Measurements from ENCODE around the gene RBM34. TPM values are rescaled to one million over a fixed set of nuclear protein-coding genes. Genes with fewer than 3 reads are reported as not detected.
"Not testable (repeated sequence)": the region's sequence is repeated elsewhere in the genome, so short reads cannot be mapped to it uniquely, and the experiment has no call there.

The RBM34 gene
- polyA plus RNA-seq, 3 donors = 20.5 to 25.7 (median 22.5) TPM

DNA sequence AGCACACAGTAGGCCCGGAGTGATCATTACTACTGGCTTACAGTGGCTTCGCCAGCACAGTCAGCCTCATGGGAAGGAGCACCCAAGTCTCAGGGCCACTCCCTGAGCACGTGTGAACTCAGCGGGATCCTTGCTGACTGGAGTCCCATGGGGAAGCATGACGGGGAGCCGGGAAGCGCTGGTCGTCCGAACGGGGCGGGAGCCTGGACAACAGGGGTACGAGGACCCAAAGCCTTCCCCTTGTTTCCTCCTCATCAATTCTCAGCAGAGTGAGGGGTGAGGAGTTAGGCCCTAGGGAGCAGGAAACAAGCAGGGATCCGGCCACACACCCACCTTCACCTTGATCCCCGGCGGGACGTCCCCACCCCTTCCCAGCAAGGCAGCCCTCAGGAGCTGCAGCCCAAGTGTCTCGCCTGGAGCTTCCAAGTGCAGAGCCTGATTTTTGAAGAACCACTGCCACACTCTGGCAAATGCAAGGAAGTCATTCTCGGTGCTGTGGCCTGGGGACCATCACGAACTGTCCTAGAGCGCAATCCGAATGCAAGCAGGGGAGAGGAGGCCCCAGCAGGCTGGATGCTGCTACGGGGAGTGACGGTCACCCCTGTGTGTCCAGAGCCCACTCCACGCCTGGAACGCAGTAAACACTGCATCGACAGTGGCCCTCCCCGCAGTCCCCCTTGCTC is 67.9 kb downstream of the RBM34 start:
- Mint-ChIP-seq H3K4me3 (no peak overlapping the region), H3K27ac (peak overlapping the region in 1 of 7 donors; percentile 68), H3K36me3 (no peaks in the 10 kb centered on the region), H3K9me3 (peaks cover 0 to 7% (median 0%) of the 10 kb centered on the region in 7 donors), H3K27me3 (ENCODE audit: low read depth in 3 of 3) (peaks cover 2 to 7% (median 5%) of the 10 kb centered on the region in 3 donors), H3K4me1 (peaks cover 16% of the 10 kb centered on the region)
- peaks cover 0 to 2% of the 10 kb centered on the region in 2 donors for H3K27me3 ChIP-seq (ENCODE audit: control insufficient read depth in 2 of 2, insufficient read depth in 2 of 2, low read length in 2 of 2)
- peak in 1 of 3 donors; percentile 27 for DNase-seq
- H3K4me2 ChIP-seq (replicated peaks; ENCODE audit: extremely low read depth, low read length, poor library complexity, severe bottlenecking) = peak overlapping the region; percentile 25
- peak overlapping the region; percentile 9 for H2AFZ ChIP-seq (ENCODE audit: insufficient read depth, low read depth, low read length, poor library complexity, severe bottlenecking)
- no peak overlapping the region for H3K9ac ChIP-seq (ENCODE audit: insufficient read depth, low read length, poor library complexity, severe bottlenecking)
- H3K79me2 ChIP-seq (ENCODE audit: insufficient read depth, low read length) = no peaks in the 10 kb centered on the region
- H3K4me3 ChIP-seq (replicated peaks in 1 of 3; ENCODE audit: low read depth in 2 of 3, low read length in 3 of 3) = no peak overlapping the region
- H3K36me3 ChIP-seq (replicated peaks in 1 of 2; ENCODE audit: control insufficient read depth in 1 of 2, insufficient read depth in 2 of 2, low read length in 2 of 2) = no peaks in the 10 kb centered on the region
- no peak overlapping the region for H3K27ac ChIP-seq (ENCODE audit: low read depth in 1 of 2, low read length in 2 of 2)
- H3K9me3 ChIP-seq (replicated peaks in 1 of 2; ENCODE audit: control insufficient read depth in 1 of 2, insufficient read depth in 1 of 2, low read length in 2 of 2) = no peaks in the 10 kb centered on the region
- peaks cover 15 to 16% of the 10 kb centered on the region in 2 donors for H3K4me1 ChIP-seq (ENCODE audit: control insufficient read depth in 1 of 2, insufficient read depth in 2 of 2, low read length in 2 of 2)
- WGBS (ENCODE audit: insufficient coverage) = 55% methylated on average over 14 of the region's 27 CpGs
- no peak for TF ChIP-seq CTCF (IDR thresholded peaks at IDR 0.05)
- H4K20me1 ChIP-seq (ENCODE audit: insufficient read depth, low read length) = no peaks in the 10 kb centered on the region
- intact Hi-C loops (cut with micrococcal nuclease) = loop anchor here (5.0 kb wide), 1 partner anchor 596 kb away; no protein-coding TSS in a partner anchor

- not testable (repeated sequence) for H3K4me3 Mint-ChIP-seq; H3K9ac ChIP-seq (ENCODE audit: insufficient read depth, low read length, poor library complexity, severe bottlenecking); H4K20me1 ChIP-seq (ENCODE audit: insufficient read depth, low read length); H3K27ac Mint-ChIP-seq; H3K9me3 Mint-ChIP-seq; H3K36me3 Mint-ChIP-seq; H3K79me2 ChIP-seq (ENCODE audit: insufficient read depth, low read length); H3K27ac ChIP-seq (ENCODE audit: low read depth in 1 of 2, low read length in 2 of 2); H3K27me3 ChIP-seq (ENCODE audit: control insufficient read depth in 2 of 2, insufficient read depth in 2 of 2, low read length in 2 of 2); H2AFZ ChIP-seq (ENCODE audit: insufficient read depth, low read depth, low read length, poor library complexity, severe bottlenecking); H3K4me2 ChIP-seq (replicated peaks; ENCODE audit: extremely low read depth, low read length, poor library complexity, severe bottlenecking); H3K27me3 Mint-ChIP-seq (ENCODE audit: low read depth in 3 of 3); H3K36me3 ChIP-seq (replicated peaks in 1 of 2; ENCODE audit: control insufficient read depth in 1 of 2, insufficient read depth in 2 of 2, low read length in 2 of 2); H3K9me3 ChIP-seq (replicated peaks in 1 of 2; ENCODE audit: control insufficient read depth in 1 of 2, insufficient read depth in 1 of 2, low read length in 2 of 2); H3K4me3 ChIP-seq (replicated peaks in 1 of 3; ENCODE audit: low read depth in 2 of 3, low read length in 3 of 3); DNase-seq
- peaks cover 18% of the 10 kb centered on the region for H3K4me1 Mint-ChIP-seq
- intact Hi-C loops (cut with micrococcal nuclease) = loop anchor here (5.0 kb wide), 1 partner anchor 595 kb away; no protein-coding TSS in a partner anchor
- no CpG with 5 or more reads among the region's 14 CpGs for WGBS (ENCODE audit: insufficient coverage)
- peaks cover 15 to 16% of the 10 kb centered on the region in 2 donors for H3K4me1 ChIP-seq (ENCODE audit: control insufficient read depth in 1 of 2, insufficient read depth in 2 of 2, low read length in 2 of 2)
These were observed 68.6 kb downstream of the RBM34 start for GRCh38 chr1:235092415-235092814.

GRCh38 chr1:235092045-235092406 is 69.0 kb downstream of the RBM34 start:
- H3K36me3 Mint-ChIP-seq; H3K9me3 ChIP-seq (replicated peaks in 1 of 2; ENCODE audit: control insufficient read depth in 1 of 2, insufficient read depth in 1 of 2, low read length in 2 of 2); H3K4me3 Mint-ChIP-seq; H3K4me2 ChIP-seq (replicated peaks; ENCODE audit: extremely low read depth, low read length, poor library complexity, severe bottlenecking); H3K36me3 ChIP-seq (replicated peaks in 1 of 2; ENCODE audit: control insufficient read depth in 1 of 2, insufficient read depth in 2 of 2, low read length in 2 of 2); H3K79me2 ChIP-seq (ENCODE audit: insufficient read depth, low read length); H4K20me1 ChIP-seq (ENCODE audit: insufficient read depth, low read length); H3K27ac Mint-ChIP-seq; H2AFZ ChIP-seq (ENCODE audit: insufficient read depth, low read depth, low read length, poor library complexity, severe bottlenecking); H3K27me3 ChIP-seq (ENCODE audit: control insufficient read depth in 2 of 2, insufficient read depth in 2 of 2, low read length in 2 of 2); H3K9ac ChIP-seq (ENCODE audit: insufficient read depth, low read length, poor library complexity, severe bottlenecking); H3K27ac ChIP-seq (ENCODE audit: low read depth in 1 of 2, low read length in 2 of 2); H3K27me3 Mint-ChIP-seq (ENCODE audit: low read depth in 3 of 3); DNase-seq; H3K9me3 Mint-ChIP-seq; H3K4me3 ChIP-seq (replicated peaks in 1 of 3; ENCODE audit: low read depth in 2 of 3, low read length in 3 of 3): not testable (repeated sequence)
- intact Hi-C loops (cut with micrococcal nuclease) = loop anchor here (5.0 kb wide), 1 partner anchor 595 kb away; no protein-coding TSS in a partner anchor
- H3K4me1 Mint-ChIP-seq = peaks cover 18% of the 10 kb centered on the region
- H3K4me1 ChIP-seq (ENCODE audit: control insufficient read depth in 1 of 2, insufficient read depth in 2 of 2, low read length in 2 of 2) = peaks cover 15 to 16% of the 10 kb centered on the region in 2 donors
- no CpG with 5 or more reads among the region's 8 CpGs for WGBS (ENCODE audit: insufficient coverage)
